Heart right ventricle (tissue), 16 donors: ENCODE measurements around the gene CAPN8. TPM values are rescaled to one million over a fixed set of nuclear protein-coding genes. Genes with fewer than 3 reads are reported as not detected.

ENCODE experiments used
- ATAC-seq, 8 donors: fragments of 200-7000 bp; cut with Tn5 transposase; one replicate each; pipeline ENCODE4 v1.9.1; 2020; ENCODE audit warnings: mild to moderate bottlenecking in 8 of 8, moderate library complexity in 8 of 8, moderate number of reproducible peaks in 1 of 8
- DNase-seq, 2 donors: peaks; one replicate each; pipeline ENCODE4 v3.0.0-alpha.2; 2020
- H3K27ac ChIP-seq, 10 donors: fragments of 200-600 bp; sonication (generic) in 2 of 10; one replicate each; pipeline versions ENCODE4 v1.5.0 to v1.8.0; 2020 to 2022; ENCODE audit warnings: mild to moderate bottlenecking in 3 of 10
- H3K27me3 ChIP-seq, 7 donors: fragments of 200-600 bp; one replicate each; pipeline ENCODE4 v1.8.0; 2021 to 2022; ENCODE audit warnings: mild to moderate bottlenecking in 2 of 7
- H3K36me3 ChIP-seq, 9 donors: fragments of 200-600 bp; sonication (generic) in 1 of 9; one replicate each; pipeline versions ENCODE4 v1.5.0 to v1.8.0; 2020 to 2022; ENCODE audit warnings: mild to moderate bottlenecking in 2 of 9
- H3K4me1 ChIP-seq, 9 donors: fragments of 200-600 bp; sonication (generic) in 1 of 9; one replicate each; pipeline versions ENCODE4 v1.5.0 to v1.8.0; 2020 to 2022; ENCODE audit warnings: mild to moderate bottlenecking in 4 of 9
- H3K4me3 ChIP-seq, 10 donors: fragments of 200-600 bp; sonication (generic) in 2 of 10; one replicate each; pipeline versions ENCODE4 v1.5.0 to v1.8.0; 2020 to 2022; ENCODE audit warnings: mild to moderate bottlenecking in 7 of 10, moderate library complexity in 2 of 10
- H3K9me3 ChIP-seq, 11 donors: fragments of 200-600 bp in 10 of 11; sonication (generic) in 2 of 11; one replicate each; pipeline versions ENCODE4 v1.5.0 to v1.8.0; 2013 to 2022; ENCODE audit warnings: mild to moderate bottlenecking in 2 of 11, control low read depth in 1 of 11, moderate library complexity in 1 of 11
- WGBS, 2 donors: extraction: QIAGEN DNeasy Blood & Tissue Kit; methylation state at CpG; one replicate each; pipeline ENCODE4 v1.1.7; 2013; ENCODE audit warnings: inconsistent platforms in 1 of 2; 5-methylcytosine and 5-hydroxymethylcytosine counted together
- intact Hi-C, 10 donors: fragments of 100-400 bp; cut with DNase I; formaldehyde crosslinking; loops; one replicate each; pipeline versions ENCODE4 v1.11.1 to v1.14.2; 2022
- polyA plus RNA-seq, 2 donors: library from polyadenylated mRNA; stranded (reverse); fragments of 200-250 nt; gene quantifications; one replicate each; pipeline ENCODE4 v1.2.3, GENCODE V29; 2013
- total RNA-seq, 10 donors: library from RNA; stranded (reverse); fragmentation: NEBNext Ultra II Directional in 3 of 10; extraction: Animal tissue kit (Norgen Biotek cat#: 25700) in 3 of 10; gene quantifications; one replicate each; pipeline versions ENCODE4 v1.2.1 to v1.2.4, GENCODE V29; 2021 to 2023
- TF ChIP-seq, protein P1 (sequence below), 9 donors: fragments of 200-600 bp; sonication (generic) in 2 of 9; IDR thresholded peaks; one replicate each; pipeline versions ENCODE4 v1.5.0 to v1.8.0; 2021 to 2022; ENCODE audit warnings: antibody characterized with exemption in 9 of 9, mild to moderate bottlenecking in 5 of 9, moderate library complexity in 1 of 9
- donor health status: Arrhythmogenic right ventricular cardiomyopathy.
- donor health status: ischemic (EF 13 %, LVEDD 7.1; RV severe dilation, severe dysfunction).
- donor health status: healthy with polysubstance abuse.
- donor health status: DM: no; HTN: yes; CAD: no.
- donor health status: DM: no; HTN: no; CAD: no.
- donor health status: ischemic (EF 25% LVEDD 6.9; RV normal size, moderate dysfunction).
- donor health status: ischemic (EF 25% LVEDD 5.7; RV mildly dilated, moderate dysfunction).
- donor health status: healthy.
- donor health status: DM: yes; HTN: yes; CAD: no.
- donor health status: Ischemic cardiomyopathy.
- donor health status: ischemic (EF 35%, LVEDD 5.7; RV mildly dilated, moderate dysfunction).
- donor health status: nonischemic (EF 11% LVEDD 7.7; RV severe dilation, severe dysfunction).
- donor health status: DM: yes; HTN: yes; CAD: no.
- donor health status: PGD.
- donor health status: ischemic (EF 29% LVEDD 5.4; RV normal size, mild dysfunction).
- donor health status: nonischemic (EF 23%, LVEDD 6.1; RV moderate dilation, normal function).

CAPN8 gene
- total and polyA plus RNA-seq, 12 donors = 0.10 TPM; not detected in 11

DNA sequence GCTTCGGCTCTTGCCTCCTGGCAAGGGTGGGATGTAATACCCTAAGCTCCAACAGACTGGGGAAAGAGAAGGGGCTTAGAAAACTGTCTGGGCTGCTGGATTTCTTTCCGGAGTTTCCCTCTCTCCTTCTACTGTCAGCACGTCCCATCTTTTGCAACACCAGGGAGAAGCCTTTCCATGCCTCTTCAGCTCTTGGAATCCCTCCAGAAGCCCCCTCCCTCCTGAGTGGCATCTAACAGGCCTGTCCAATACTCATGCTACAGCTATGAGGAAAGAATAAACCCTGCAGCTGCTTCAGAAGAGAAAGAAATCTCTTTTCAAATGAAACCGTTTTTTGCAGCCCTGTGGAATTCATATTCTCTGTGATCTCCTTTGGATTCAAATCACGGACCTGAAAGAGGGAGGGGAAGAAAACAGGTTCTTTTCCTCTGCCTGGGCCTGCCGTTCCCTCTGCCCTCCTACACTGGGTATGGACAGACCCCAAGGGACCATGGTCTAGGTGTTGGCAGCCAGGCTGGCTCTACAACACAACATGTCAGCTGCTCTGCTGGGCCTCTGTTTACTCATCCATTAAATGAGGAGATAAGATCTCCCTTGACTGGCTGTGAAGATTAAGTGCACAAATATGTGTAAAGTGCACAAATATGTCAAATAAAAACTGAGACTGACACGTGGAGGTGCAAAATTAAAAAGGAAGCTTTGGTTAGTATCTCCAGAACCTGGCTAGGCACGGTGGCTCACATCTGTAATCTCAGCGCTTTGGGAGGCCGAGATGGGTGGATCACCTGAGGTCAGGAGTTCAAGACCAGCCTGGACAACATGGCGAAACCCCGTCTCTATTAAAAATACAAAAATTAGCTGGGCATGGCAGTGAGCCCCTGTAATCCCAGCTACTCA is 40.8 kb upstream of the CAPN8 start:
- Histone ChIP-seq H3K9me3 (no peaks in the 10 kb centered on the region), H3K4me3 (no peak overlapping the region), H3K27ac (peak overlapping the region in 8 of 10 donors; percentile 67 to 99 (median 80)), H3K36me3 (no peaks in the 10 kb centered on the region), H3K4me1 (peaks cover 12 to 66% (median 59%) of the 10 kb centered on the region in 9 donors), H3K27me3 (no peaks in the 10 kb centered on the region)
- DNase-seq = no peak
- ATAC-seq = no peak
- intact Hi-C loops = loop anchor here in 5 of 10 donors (5.0 to 10.0 kb wide), 4 partner anchors 41 to 628 kb away; partner anchors contain the start of genes TP53BP2 (in 2 of the 5) and NVL (in 1 of the 5)
- WGBS, 2 donors = 55 to 58% methylated on average over 12 of the region's 12 CpGs
- TF ChIP-seq, protein P1, sequence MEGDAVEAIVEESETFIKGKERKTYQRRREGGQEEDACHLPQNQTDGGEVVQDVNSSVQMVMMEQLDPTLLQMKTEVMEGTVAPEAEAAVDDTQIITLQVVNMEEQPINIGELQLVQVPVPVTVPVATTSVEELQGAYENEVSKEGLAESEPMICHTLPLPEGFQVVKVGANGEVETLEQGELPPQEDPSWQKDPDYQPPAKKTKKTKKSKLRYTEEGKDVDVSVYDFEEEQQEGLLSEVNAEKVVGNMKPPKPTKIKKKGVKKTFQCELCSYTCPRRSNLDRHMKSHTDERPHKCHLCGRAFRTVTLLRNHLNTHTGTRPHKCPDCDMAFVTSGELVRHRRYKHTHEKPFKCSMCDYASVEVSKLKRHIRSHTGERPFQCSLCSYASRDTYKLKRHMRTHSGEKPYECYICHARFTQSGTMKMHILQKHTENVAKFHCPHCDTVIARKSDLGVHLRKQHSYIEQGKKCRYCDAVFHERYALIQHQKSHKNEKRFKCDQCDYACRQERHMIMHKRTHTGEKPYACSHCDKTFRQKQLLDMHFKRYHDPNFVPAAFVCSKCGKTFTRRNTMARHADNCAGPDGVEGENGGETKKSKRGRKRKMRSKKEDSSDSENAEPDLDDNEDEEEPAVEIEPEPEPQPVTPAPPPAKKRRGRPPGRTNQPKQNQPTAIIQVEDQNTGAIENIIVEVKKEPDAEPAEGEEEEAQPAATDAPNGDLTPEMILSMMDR (IDR thresholded peaks at IDR 0.05) = no peak

DNA sequence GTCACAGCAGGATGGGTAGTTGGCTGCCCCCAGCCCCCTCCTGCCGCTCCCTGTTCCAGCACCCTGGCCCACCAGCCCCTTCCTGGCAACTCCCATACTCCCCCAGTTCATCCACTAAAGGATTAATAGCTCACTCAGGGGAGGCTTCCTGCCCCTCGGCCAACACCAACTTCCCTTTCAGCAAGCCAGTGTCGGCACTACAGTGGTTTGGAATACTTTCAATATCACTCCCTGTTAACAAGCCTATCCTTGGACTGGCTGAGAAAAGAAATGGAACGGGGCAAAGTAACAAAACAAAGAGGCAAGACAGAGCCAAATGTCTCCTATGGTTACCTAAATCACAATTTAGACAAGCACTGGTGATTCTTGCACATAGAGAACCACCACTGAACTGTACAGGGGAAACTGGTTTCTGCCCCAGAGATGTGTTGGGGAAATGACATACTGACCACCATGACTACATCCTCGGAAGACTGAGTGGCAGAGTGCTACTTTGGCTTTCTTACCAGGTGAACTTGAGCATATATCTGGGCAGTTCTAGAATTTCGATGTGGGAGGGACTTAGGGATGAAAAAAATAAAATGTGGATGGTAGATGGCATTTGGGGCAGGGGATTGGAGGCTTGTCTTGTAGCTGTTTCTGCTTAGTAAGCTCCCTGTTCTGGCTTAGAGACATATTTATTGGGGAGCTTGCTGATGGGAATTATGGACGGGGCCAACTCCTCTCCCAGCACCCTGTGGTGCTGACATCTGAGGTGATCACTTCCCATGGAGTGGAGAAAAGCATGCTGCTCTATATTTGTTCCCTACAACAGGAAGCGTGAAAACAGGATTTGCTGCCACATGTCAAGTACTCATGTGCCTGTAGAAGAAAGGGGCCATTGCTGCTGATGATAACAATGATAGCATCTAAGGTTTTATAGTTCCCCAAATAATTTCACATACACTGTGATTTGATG is 39.7 kb upstream of the CAPN8 start:
- TF ChIP-seq, protein P1 (IDR thresholded peaks at IDR 0.05) = no peak
- WGBS, 2 donors = 23 to 31% methylated on average over 8 of the region's 8 CpGs
- Histone ChIP-seq H3K27ac (peak overlapping the region in 9 of 10 donors; percentile 12 to 99 (median 65)), H3K36me3 (no peaks in the 10 kb centered on the region), H3K4me1 (peaks cover 12 to 71% (median 54%) of the 10 kb centered on the region in 9 donors), H3K27me3 (no peaks in the 10 kb centered on the region), H3K9me3 (no peaks in the 10 kb centered on the region), H3K4me3 (no peak overlapping the region)
- peak in 1 of 2 donors; percentile 41 for DNase-seq
- peak; percentile 29 to 75 (median 44) for ATAC-seq
- intact Hi-C loops = loop anchor here in 5 of 10 donors (5.0 to 10.0 kb wide), 4 partner anchors 42 to 630 kb away; partner anchors contain the start of genes TP53BP2 (in 2 of the 5) and NVL (in 1 of the 5)

DNA sequence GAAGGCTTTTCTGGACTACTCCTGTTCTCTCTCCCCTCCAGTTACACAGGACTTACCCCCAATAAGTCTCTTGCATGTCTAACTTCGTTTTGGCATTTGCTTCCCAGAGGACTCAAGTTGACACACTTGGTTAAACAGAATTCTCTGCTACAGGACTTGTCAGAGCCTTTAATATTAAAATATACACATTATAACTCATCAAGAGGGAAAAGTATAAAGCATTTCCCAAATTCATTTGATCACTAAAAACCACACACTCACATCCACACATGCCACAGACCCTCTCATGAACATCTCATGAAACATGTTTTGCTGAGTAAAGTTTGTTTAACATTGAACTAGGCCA is 38.1 kb upstream of the CAPN8 start:
- intact Hi-C loops = loop anchor here in 4 of 10 donors (10.0 kb wide), 3 partner anchors 141 to 631 kb away; partner anchors contain the start of genes TP53BP2 (in 2 of the 4) and NVL (in 1 of the 4)
- WGBS, 2 donors = 76 to 79% methylated on average over 1 of the region's 1 CpG
- Histone ChIP-seq H3K36me3 (no peaks in the 10 kb centered on the region), H3K4me3 (no peak overlapping the region), H3K9me3 (no peaks in the 10 kb centered on the region), H3K27me3 (no peaks in the 10 kb centered on the region), H3K27ac (peak overlapping the region in 1 of 10 donors; percentile 99), H3K4me1 (peaks cover 10 to 62% (median 44%) of the 10 kb centered on the region in 9 donors)
- no peak for ATAC-seq
- no peak for DNase-seq
- TF ChIP-seq, protein P1 (IDR thresholded peaks at IDR 0.05) = no peak
